Measurements from ENCODE around the gene MYOC. TPM values are rescaled to one million over a fixed set of nuclear protein-coding genes. Genes with fewer than 3 reads are reported as not detected.
"Not testable (repeated sequence)": the region's sequence is repeated elsewhere in the genome, so short reads cannot be mapped to it uniquely, and the experiment has no call there.

Gene MYOC
- total RNA-seq, 2 experiments from 2014 or later: not detected

DNA sequence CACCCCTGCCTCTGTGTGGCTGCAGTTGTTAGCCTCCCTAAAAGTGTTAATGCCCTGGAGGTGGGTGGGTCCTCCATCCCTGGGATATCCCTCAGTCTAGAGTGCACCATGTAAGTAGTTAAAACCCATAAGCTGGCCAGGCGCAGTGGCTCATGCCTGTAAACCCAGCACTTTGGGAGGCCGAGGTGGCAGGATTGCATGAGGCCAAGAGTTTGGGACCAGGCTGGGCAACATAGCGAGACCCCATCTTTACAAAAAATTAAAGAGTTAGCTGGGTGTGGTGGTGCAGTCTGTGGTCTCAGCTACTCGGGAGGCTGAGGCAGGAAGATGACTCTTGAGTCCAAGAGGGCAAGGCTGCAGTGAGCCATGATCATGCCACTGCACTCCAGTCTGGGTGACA, 10.3 kb downstream of the MYOC start:
- Mint-ChIP-seq H3K36me3 (no peaks in the 10 kb centered on the region), H3K4me3 (no peak overlapping the region), H3K4me1 (peaks cover 10% of the 10 kb centered on the region), H3K9me3 (ENCODE audit: low read depth) (no peaks in the 10 kb centered on the region), H3K27ac (no peak overlapping the region), H3K27me3 (peaks cover 4% of the 10 kb centered on the region)
- no peak for ATAC-seq
- DNase-seq: no peak
- CTCF ChIA-PET: interaction anchor here (0.6 to 1.8 kb wide), 3 partner anchors 74 to 344 kb away, joined by 3 to 4 read pairs (median 3); partner anchors contain the start of gene PRRC2C

GRCh38 chr1:171641076-171641864, 11.2 kb downstream of the MYOC start:
- H3K9me3 Mint-ChIP-seq (ENCODE audit: low read depth): no peaks in the 10 kb centered on the region

DNA sequence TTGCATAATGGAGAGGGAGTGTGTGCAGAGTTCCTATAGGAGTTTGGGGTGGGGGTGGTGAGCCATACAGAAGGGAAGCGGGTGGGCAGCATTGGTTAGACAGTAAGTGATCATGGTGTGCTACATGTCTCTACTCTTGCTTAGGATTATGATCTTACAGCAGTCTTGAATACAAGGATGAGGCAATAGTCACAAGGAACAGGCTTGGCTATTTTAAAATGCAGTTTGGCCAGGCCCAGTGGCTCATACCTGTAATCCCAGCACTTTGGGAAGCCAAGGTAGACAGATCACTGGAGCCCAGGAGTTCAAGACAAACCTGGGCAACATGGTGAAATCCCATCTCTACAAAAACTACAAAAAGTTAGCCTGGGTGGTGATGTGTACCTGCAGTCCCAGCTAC, 12.3 kb downstream of the MYOC start:
- no peaks in the 10 kb centered on the region for H3K9me3 Mint-ChIP-seq (ENCODE audit: low read depth)
- H3K27me3 Mint-ChIP-seq: peaks cover 4% of the 10 kb centered on the region
- H3K4me3 Mint-ChIP-seq: no peak overlapping the region
- H3K4me1 Mint-ChIP-seq: peaks cover 7% of the 10 kb centered on the region
- H3K36me3 Mint-ChIP-seq: no peaks in the 10 kb centered on the region
- no peak for DNase-seq
- no peak for ATAC-seq
- CTCF ChIA-PET: interaction anchor here (0.7 kb wide), 2 partner anchors 18 to 38 kb away, joined by 3 read pairs; no protein-coding TSS in a partner anchor
- H3K27ac Mint-ChIP-seq: no peak overlapping the region

More at GRCh38 chr1:171641076-171641864, 11.2 kb downstream of the MYOC start:
- H3K4me3 Mint-ChIP-seq: no peak overlapping the region
- no peaks in the 10 kb centered on the region for H3K36me3 Mint-ChIP-seq
- H3K27ac Mint-ChIP-seq: no peak overlapping the region
- H3K4me1 Mint-ChIP-seq: peaks cover 10% of the 10 kb centered on the region
- DNase-seq (no peak), ATAC-seq (no peak)
- CTCF ChIA-PET: interaction anchor here (1.2 to 1.8 kb wide), 2 partner anchors 75 to 156 kb away, joined by 3 to 4 read pairs; partner anchors contain the start of gene PRRC2C
- peaks cover 4% of the 10 kb centered on the region for H3K27me3 Mint-ChIP-seq

GRCh38 chr1:171637928-171638576, 14.4 kb downstream of the MYOC start:
- DNase-seq (no peak), ATAC-seq (no peak)
- Mint-ChIP-seq H3K4me3 (no peak overlapping the region), H3K4me1 (no peaks in the 10 kb centered on the region), H3K36me3 (no peaks in the 10 kb centered on the region), H3K27ac (no peak overlapping the region), H3K27me3 (peaks cover 5% of the 10 kb centered on the region), H3K9me3 (ENCODE audit: low read depth) (no peaks in the 10 kb centered on the region)
- CTCF ChIA-PET: no interaction called here

GRCh38 chr1:171636141-171636540, 16.3 kb downstream of the MYOC start:
- Mint-ChIP-seq H3K27me3 (peaks cover 9% of the 10 kb centered on the region), H3K4me1 (no peaks in the 10 kb centered on the region), H3K36me3 (no peaks in the 10 kb centered on the region), H3K27ac (no peak overlapping the region), H3K4me3 (no peak overlapping the region), H3K9me3 (ENCODE audit: low read depth) (no peaks in the 10 kb centered on the region)
- no peak for DNase-seq
- no peak for ATAC-seq
- CTCF ChIA-PET: no interaction called here

DNA sequence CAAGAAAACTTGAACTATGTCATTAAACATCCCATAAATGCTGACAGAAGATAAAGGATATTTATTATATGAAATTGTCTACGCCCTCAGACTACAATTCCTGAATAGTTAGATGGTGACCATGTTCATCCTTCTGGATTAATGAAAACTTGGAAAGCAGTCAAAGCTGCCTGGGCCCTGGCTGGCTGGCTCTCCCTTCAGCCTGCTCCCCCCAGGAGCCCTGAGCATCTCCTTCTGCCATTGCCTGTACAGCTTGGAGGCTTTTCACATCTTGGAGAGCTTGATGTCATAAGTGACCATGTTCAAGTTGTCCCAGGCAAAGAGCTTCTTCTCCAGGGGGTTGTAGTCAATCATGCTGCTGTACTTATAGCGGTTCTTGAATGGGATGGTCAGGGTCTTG, 16.8 kb downstream of the MYOC start:
- no peak overlapping the region for H3K4me3 Mint-ChIP-seq
- ATAC-seq (no peak), DNase-seq (no peak)
- H3K36me3 Mint-ChIP-seq: no peaks in the 10 kb centered on the region
- H3K27ac Mint-ChIP-seq: no peak overlapping the region
- CTCF ChIA-PET: no interaction called here
- H3K27me3 Mint-ChIP-seq: peaks cover 9% of the 10 kb centered on the region
- no peaks in the 10 kb centered on the region for H3K9me3 Mint-ChIP-seq (ENCODE audit: low read depth)
- no peaks in the 10 kb centered on the region for H3K4me1 Mint-ChIP-seq

DNA sequence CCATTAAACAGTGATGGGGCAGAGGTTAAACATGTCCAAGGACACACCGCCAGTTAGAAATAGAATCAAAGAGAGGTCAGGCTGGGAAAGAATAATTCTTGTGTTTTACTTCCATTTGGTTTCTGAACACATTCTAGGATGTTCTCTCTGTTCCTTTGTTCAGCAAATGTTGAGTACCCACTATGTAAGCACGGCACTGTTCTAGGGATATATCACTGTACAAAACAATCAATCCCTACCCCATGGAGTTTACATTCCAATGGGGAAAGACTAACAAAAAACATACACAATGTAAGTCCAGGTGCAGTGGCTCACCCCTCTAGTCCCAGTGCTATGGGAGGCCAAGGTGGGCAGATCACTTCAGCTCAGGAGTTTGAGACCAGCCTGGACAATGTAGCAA, 24.3 kb downstream of the MYOC start:
- no peaks in the 10 kb centered on the region for H3K36me3 Mint-ChIP-seq
- no peaks in the 10 kb centered on the region for H3K4me1 Mint-ChIP-seq
- ATAC-seq (no peak), DNase-seq (no peak)
- no peak overlapping the region for H3K27ac Mint-ChIP-seq
- CTCF ChIA-PET: no interaction called here
- H3K9me3 Mint-ChIP-seq (ENCODE audit: low read depth): no peaks in the 10 kb centered on the region
- H3K27me3 Mint-ChIP-seq: peaks cover 20% of the 10 kb centered on the region
- H3K4me3 Mint-ChIP-seq: no peak overlapping the region

DNA sequence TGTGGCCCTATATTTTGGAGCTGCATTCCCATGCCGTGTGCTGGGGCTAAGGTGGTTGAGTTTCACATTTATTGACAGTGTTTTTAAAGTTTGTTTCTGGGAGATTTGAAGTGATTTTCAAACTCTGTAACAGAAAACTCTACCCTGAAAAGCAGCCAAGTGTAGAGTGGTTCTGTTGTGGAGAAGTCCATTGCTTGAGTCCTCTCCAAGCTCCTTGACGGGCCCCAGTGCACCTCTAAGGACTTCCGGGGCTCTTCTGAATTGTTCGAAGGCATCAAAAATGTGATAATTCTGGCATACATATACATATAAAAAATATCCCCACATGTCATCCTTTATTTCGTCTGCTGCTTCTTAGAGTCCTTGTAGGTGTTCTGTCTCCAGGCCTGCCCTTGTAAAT, 25.5 kb downstream of the MYOC start:
- Mint-ChIP-seq H3K4me3 (no peak overlapping the region), H3K36me3 (no peaks in the 10 kb centered on the region), H3K27ac (no peak overlapping the region), H3K9me3 (ENCODE audit: low read depth) (no peaks in the 10 kb centered on the region), H3K4me1 (no peaks in the 10 kb centered on the region), H3K27me3 (peaks cover 16% of the 10 kb centered on the region)
- no peak for DNase-seq
- ATAC-seq: no peak
- CTCF ChIA-PET: no interaction called here

DNA sequence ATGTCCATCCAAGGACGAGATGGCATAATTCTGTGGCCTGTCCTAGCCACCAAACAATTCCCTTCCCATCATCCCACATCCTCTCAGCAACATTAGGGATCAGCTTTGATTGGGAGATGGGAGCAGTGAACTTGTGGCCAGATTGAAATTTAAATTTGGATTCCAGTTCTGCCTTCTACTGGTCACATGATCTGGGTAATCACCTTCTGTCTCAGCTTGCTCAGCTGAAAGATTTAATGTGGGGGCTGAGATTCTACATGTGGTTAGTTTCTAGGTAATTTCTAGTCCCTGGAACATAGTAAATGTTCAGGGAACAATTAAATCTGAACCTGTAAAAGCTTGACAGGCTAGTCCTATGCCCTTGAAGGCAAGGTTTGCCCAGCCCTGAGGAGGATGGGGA, 27.3 kb downstream of the MYOC start:
- no peak for ATAC-seq
- peaks cover 12% of the 10 kb centered on the region for H3K27me3 Mint-ChIP-seq
- H3K9me3 Mint-ChIP-seq (ENCODE audit: low read depth): no peaks in the 10 kb centered on the region
- no peaks in the 10 kb centered on the region for H3K4me1 Mint-ChIP-seq
- CTCF ChIA-PET: interaction anchor here (1.8 kb wide), 1 partner anchor 20 kb away, joined by 4 read pairs; no protein-coding TSS in a partner anchor
- H3K36me3 Mint-ChIP-seq: no peaks in the 10 kb centered on the region
- H3K4me3 Mint-ChIP-seq: no peak overlapping the region
- no peak overlapping the region for H3K27ac Mint-ChIP-seq
- no peak for DNase-seq

DNA sequence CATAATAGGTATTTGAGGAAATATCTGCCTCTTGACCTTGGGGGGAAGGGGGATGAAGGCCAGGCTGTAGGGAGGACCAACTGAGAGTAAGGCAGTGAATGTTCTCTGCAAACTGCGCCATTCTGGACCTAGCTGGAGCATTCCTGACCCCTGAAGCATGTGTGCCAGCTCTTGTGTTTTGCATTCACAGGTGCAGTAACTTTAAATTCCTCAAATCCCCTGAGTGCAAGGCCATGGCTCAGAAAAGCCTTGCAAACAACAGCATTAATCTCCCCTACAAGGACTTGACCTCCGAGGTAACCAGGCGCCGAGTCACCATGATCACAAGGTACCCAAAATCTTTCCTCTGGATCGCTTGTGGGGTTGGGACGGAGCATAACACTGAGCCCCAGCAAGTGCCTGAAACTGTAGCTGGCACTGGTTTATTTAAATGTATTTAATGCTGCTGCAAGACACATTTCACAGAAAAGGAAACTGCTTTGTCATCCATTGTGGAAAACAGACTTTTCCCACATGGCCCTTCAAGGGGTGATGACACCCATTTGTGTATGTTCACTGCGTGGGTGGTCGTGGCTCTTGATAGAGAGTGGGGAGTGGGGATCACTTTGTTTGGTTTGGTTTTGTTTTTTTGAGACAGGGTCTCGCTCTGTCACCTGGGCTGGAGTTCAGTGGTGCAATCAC, 28.7 kb downstream of the MYOC start:
- ATAC-seq: no peak
- CTCF ChIA-PET: interaction anchor here (1.9 kb wide), 1 partner anchor 21 kb away, joined by 10 read pairs; no protein-coding TSS in a partner anchor
- H3K27me3 Mint-ChIP-seq: peaks cover 3% of the 10 kb centered on the region
- no peak for DNase-seq
- H3K4me1 Mint-ChIP-seq: no peaks in the 10 kb centered on the region
- no peaks in the 10 kb centered on the region for H3K9me3 Mint-ChIP-seq (ENCODE audit: low read depth)
- no peak overlapping the region for H3K4me3 Mint-ChIP-seq
- H3K27ac Mint-ChIP-seq: no peak overlapping the region
- no peaks in the 10 kb centered on the region for H3K36me3 Mint-ChIP-seq

GRCh38 chr1:171622152-171622462, 30.4 kb downstream of the MYOC start, which contains the start of gene MYOCOS:
MYOCOS (plus strand) TSS chr1:171622243; CDS start chr1:171623884, 1,641 bp downstream.
- ATAC-seq: no peak
- no peak within 1 kb of the TSS for H3K4me3 Mint-ChIP-seq
- CTCF ChIA-PET: interaction anchor here (0.6 to 1.9 kb wide), 4 partner anchors 23 to 380 kb away, joined by 4 to 10 read pairs (median 5); no protein-coding TSS in a partner anchor
- H3K27me3 Mint-ChIP-seq: peaks cover 3% of the 10 kb centered on the region
- H3K4me1 Mint-ChIP-seq: no peaks in the 10 kb centered on the region
- H3K9me3 Mint-ChIP-seq (ENCODE audit: low read depth): no peaks in the 10 kb centered on the region
- DNase-seq: no peak
- H3K36me3 Mint-ChIP-seq: no peaks in the 10 kb centered on the region
- no peak within 1 kb of the TSS for H3K27ac Mint-ChIP-seq

- H3K4me3 Mint-ChIP-seq: no peak overlapping the region
- no peaks in the 10 kb centered on the region for H3K4me1 Mint-ChIP-seq
- peaks cover 3% of the 10 kb centered on the region for H3K27me3 Mint-ChIP-seq
- no peak for ATAC-seq
- DNase-seq: no peak
- no peak overlapping the region for H3K27ac Mint-ChIP-seq
- no peaks in the 10 kb centered on the region for H3K36me3 Mint-ChIP-seq
- CTCF ChIA-PET: no interaction called here
- H3K9me3 Mint-ChIP-seq (ENCODE audit: low read depth): no peaks in the 10 kb centered on the region
Measured at GRCh38 chr1:171616586-171616985, 35.9 kb downstream of the MYOC start.

DNA sequence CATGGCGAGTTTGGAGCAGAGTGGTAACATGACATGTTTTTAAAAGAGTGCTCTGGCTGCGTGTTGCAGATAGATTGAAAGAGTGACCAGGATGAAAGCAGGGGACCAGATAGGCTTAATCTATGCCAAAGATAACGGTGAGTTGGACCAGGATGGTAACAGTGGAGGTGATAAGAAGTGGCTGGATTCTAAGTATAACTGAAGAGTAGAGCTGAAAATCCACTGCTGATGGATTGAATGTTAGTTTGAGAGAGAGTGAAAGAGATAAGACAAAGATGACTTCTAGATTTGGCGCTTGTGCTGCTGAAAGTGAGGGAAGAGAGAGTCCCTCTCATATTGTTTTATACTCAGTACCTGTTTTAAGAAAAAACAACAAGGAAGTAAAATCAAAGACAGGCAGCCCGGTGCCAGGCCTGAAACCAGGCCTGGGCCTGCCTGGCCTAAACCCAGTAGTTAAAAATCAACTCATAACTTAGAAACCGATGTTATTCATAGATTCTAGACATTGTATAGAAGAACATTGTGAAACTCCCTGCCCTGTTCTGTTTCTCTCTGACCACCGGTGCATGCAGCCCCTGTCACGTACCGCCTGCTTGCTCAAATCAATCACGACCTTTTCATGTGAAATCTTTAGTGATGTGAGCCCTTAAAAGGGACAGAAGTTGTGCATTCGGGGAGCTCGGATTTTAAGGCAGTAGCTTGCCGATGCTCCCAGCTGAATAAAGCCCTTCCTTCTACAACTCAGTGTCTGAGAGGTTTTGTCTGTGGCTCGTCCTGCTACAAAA, 37.2 kb downstream of the MYOC start:
- DNase-seq; ATAC-seq; H3K4me3 Mint-ChIP-seq; H3K27ac Mint-ChIP-seq; H3K27me3 Mint-ChIP-seq; H3K4me1 Mint-ChIP-seq; H3K36me3 Mint-ChIP-seq; H3K9me3 Mint-ChIP-seq (ENCODE audit: low read depth); CTCF ChIA-PET: not testable (repeated sequence)

All from activated CD8-positive, alpha-beta memory T cell treated with anti-CD3 and anti-CD28 coated beads, Interleukin-2, amount 10 ng/mL, durations not matched to agents 7 days and 5 days (primary cell).